DND-41 (cell line): ENCODE results near the gene SELENOH.

Experiments
- ATAC-seq: fragments of 200-7000 bp; cut with Tn5 transposase; 3 replicates; pipeline ENCODE4 v1.9.1; 2021; ENCODE audit warnings: low read depth; ENCODE audit not compliant: insufficient read depth
- DNase-seq: peaks from one replicate; pipeline ENCODE4 v3.0.0-alpha.2; 2020
- H2AFZ ChIP-seq: 2 replicates; pipeline ENCODE4 v1.6.0; 2012; ENCODE audit warnings: low read depth, low read length
- H3K27ac ChIP-seq: 2 replicates; pipeline ENCODE4 v1.5.1; 2012; ENCODE audit warnings: low read length, inconsistent platforms
- H3K27me3 ChIP-seq: fragments of 200-600 bp; sonication (generic); 2 replicates; pipeline ENCODE4 v1.6.0; 2012; ENCODE audit warnings: low read length, mild to moderate bottlenecking, inconsistent platforms; ENCODE audit not compliant: insufficient read depth, poor library complexity
- H3K36me3 ChIP-seq: 2 replicates; pipeline ENCODE4 v1.5.1; 2012; ENCODE audit warnings: low read length, inconsistent platforms; ENCODE audit not compliant: insufficient read depth
- H3K4me1 ChIP-seq: 2 replicates; pipeline ENCODE4 v1.5.1; 2012; ENCODE audit warnings: mild to moderate bottlenecking, low read length; ENCODE audit not compliant: insufficient read depth
- H3K4me2 ChIP-seq: 2 replicates; pipeline ENCODE4 v1.6.0; 2012; ENCODE audit warnings: mild to moderate bottlenecking, moderate library complexity, low read length, inconsistent platforms; ENCODE audit not compliant: insufficient read depth
- H3K4me3 ChIP-seq, 2 experiments: fragments of 200-600 bp in 1 of 2; shearing (Covaris generic) in 1 of 2; 2 replicates each; pipeline ENCODE4 v1.5.1; 2012 to 2016; ENCODE audit warnings: inconsistent platforms in 2 of 2, low read length in 2 of 2, mild to moderate bottlenecking in 2 of 2, low read depth in 1 of 2, moderate library complexity in 1 of 2
- H3K79me2 ChIP-seq: 2 replicates; pipeline ENCODE4 v1.6.0; 2012; ENCODE audit warnings: low read length, inconsistent platforms; ENCODE audit not compliant: insufficient read depth
- H3K9ac ChIP-seq: 2 replicates; pipeline ENCODE4 v1.6.0; 2012; ENCODE audit warnings: low read depth, mild to moderate bottlenecking, inconsistent platforms, low read length, moderate library complexity
- H3K9me3 ChIP-seq: 2 replicates; pipeline ENCODE4 v1.5.1; 2012; ENCODE audit warnings: low read length, moderate library complexity, mild to moderate bottlenecking, inconsistent platforms; ENCODE audit not compliant: insufficient read depth, severe bottlenecking
- H4K20me1 ChIP-seq: 2 replicates; pipeline ENCODE4 v1.6.0; 2012; ENCODE audit warnings: low read length; ENCODE audit not compliant: insufficient read depth
- CTCF ChIP-seq: IDR thresholded peaks from 2 replicates; pipeline ENCODE4 v1.5.1; 2012; ENCODE audit warnings: borderline replicate concordance, low read length, moderate library complexity, mild to moderate bottlenecking; ENCODE audit not compliant: poor library complexity, severe bottlenecking; ENCODE audit errors: extremely low read depth
- EZH2 ChIP-seq: IDR thresholded peaks from 3 replicates; pipeline ENCODE4 v1.6.1; 2012; ENCODE audit warnings: borderline replicate concordance, low read depth, mild to moderate bottlenecking, moderate library complexity, low read length, inconsistent platforms; ENCODE audit not compliant: severe bottlenecking

Gene SELENOH

GRCh38 chr11:57763568-57763967 is 22.3 kb downstream of the SELENOH start:
- ATAC-seq (no peak; the same call in 2 of the 3 replicates), DNase-seq (no peak)
- TF ChIP-seq EZH2 (no peak), CTCF (no peak)
- Histone ChIP-seq H3K9me3 (no peaks in the 10 kb centered on the region), H3K36me3 (no peaks in the 10 kb centered on the region), H3K4me1 (peaks cover 11% of the 10 kb centered on the region; the same call in 1 of the 2 replicates), H3K27me3 (no peaks in the 10 kb centered on the region), H3K4me2 (peak overlapping the region; percentile 57; the same call in 1 of the 2 replicates), H3K4me3 (peak overlapping the region in 1 of 2 experiments; percentile 53; a peak in 2 of 4 replicates), H3K27ac (no peak overlapping the region), H2AFZ (no peak overlapping the region), H4K20me1 (no peaks in the 10 kb centered on the region), H3K79me2 (peaks cover 53% of the 10 kb centered on the region), H3K9ac (peak overlapping the region; percentile 54; the same call in 1 of the 2 replicates)

GRCh38 chr11:57764021-57764420 is 22.7 kb downstream of the SELENOH start:
- peaks cover 53% of the 10 kb centered on the region for H3K79me2 ChIP-seq
- ATAC-seq (no peak), DNase-seq (no peak)
- H3K27ac ChIP-seq, result no peak overlapping the region
- no peaks in the 10 kb centered on the region for H4K20me1 ChIP-seq
- peak overlapping the region; percentile 57; the same call in 1 of the 2 replicates for H3K4me2 ChIP-seq
- H3K9me3 ChIP-seq, result no peaks in the 10 kb centered on the region
- no peaks in the 10 kb centered on the region for H3K36me3 ChIP-seq
- no peak overlapping the region for H2AFZ ChIP-seq
- H3K27me3 ChIP-seq, result no peaks in the 10 kb centered on the region
- H3K4me1 ChIP-seq, result peaks cover 11% of the 10 kb centered on the region; the same call in 1 of the 2 replicates
- H3K4me3 ChIP-seq, result peak overlapping the region in 1 of 2 experiments; percentile 53; a peak in 1 of 4 replicates
- H3K9ac ChIP-seq, result 0 out of 2 replicates have a peak overlapping the region, but pooled peaks have one; percentile 1
- TF ChIP-seq EZH2 (no peak), CTCF (no peak)

- H3K9ac ChIP-seq, result no peak overlapping the region
- peaks cover 11% of the 10 kb centered on the region; the same call in 1 of the 2 replicates for H3K4me1 ChIP-seq
- no peak overlapping the region for H3K4me3 ChIP-seq
- H3K4me2 ChIP-seq, result peak overlapping the region; percentile 57
- DNase-seq (no peak), ATAC-seq (no peak)
- no peak for TF ChIP-seq CTCF
- no peak for TF ChIP-seq EZH2
- no peaks in the 10 kb centered on the region for H4K20me1 ChIP-seq
- no peaks in the 10 kb centered on the region for H3K9me3 ChIP-seq
- no peaks in the 10 kb centered on the region for H3K36me3 ChIP-seq
- H3K79me2 ChIP-seq, result peaks cover 54% of the 10 kb centered on the region
- H3K27me3 ChIP-seq, result no peaks in the 10 kb centered on the region
- H2AFZ ChIP-seq, result no peak overlapping the region
- H3K27ac ChIP-seq, result no peak overlapping the region
These were observed 23.3 kb downstream of the SELENOH start for GRCh38 chr11:57764566-57764965.
